ENCODE data around the gene ATP1A3.
"Not testable (repeated sequence)": the region's sequence is repeated elsewhere in the genome, so short reads cannot be mapped to it uniquely, and the experiment has no call there.

Gene ATP1A3

GRCh38 chr19:42010245-42011126, 16.5 kb upstream of the ATP1A3 start:
- DNase-seq, result no peak

- no peak for DNase-seq
Observed at GRCh38 chr19:42006569-42006968, 12.5 kb upstream of the ATP1A3 start.

GRCh38 chr19:42005504-42005903, 11.5 kb upstream of the ATP1A3 start:
- no peak for DNase-seq

- DNase-seq, result no peak
Observed at GRCh38 chr19:42003506-42004294, 9.7 kb upstream of the ATP1A3 start.

- DNase-seq, result no peak
Observed at GRCh38 chr19:41999878-42000208, 5.8 kb upstream of the ATP1A3 start.

GRCh38 chr19:41999071-41999877, 5.2 kb upstream of the ATP1A3 start:
- DNase-seq, result no peak

- peak; percentile 43 for DNase-seq
Observed at GRCh38 chr19:41998246-41999020, 4.4 kb upstream of the ATP1A3 start.

- DNase-seq, result no peak
Observed at GRCh38 chr19:41997851-41998229, 3.8 kb upstream of the ATP1A3 start.

- DNase-seq, result peak; percentile 41
Observed at GRCh38 chr19:41997121-41997850, 3.3 kb upstream of the ATP1A3 start.

- DNase-seq, result no peak
Observed at GRCh38 chr19:41995959-41996797, 2.1 kb upstream of the ATP1A3 start.

GRCh38 chr19:41994994-41995958, 1.2 kb upstream of the ATP1A3 start:
- no peak for DNase-seq

- DNase-seq, result peak; percentile 54
Observed at GRCh38 chr19:41994521-41994971, 516 bp upstream of the ATP1A3 start.

GRCh38 chr19:41991925-41992569, 2.0 kb downstream of the ATP1A3 start:
- DNase-seq, result not testable (repeated sequence)

GRCh38 chr19:41991025-41991424, 3.0 kb downstream of the ATP1A3 start:
- DNase-seq, result no peak

GRCh38 chr19:41990615-41991014, 3.4 kb downstream of the ATP1A3 start:
- no peak for DNase-seq

- no peak for DNase-seq
Observed at GRCh38 chr19:41990028-41990427, 4.0 kb downstream of the ATP1A3 start.

GRCh38 chr19:41988947-41989346, 5.1 kb downstream of the ATP1A3 start:
- DNase-seq, result no peak

GRCh38 chr19:41987141-41987860, 6.7 kb downstream of the ATP1A3 start:
- DNase-seq, result no peak

Data from activated CD8-positive, alpha-beta memory T cell treated with anti-CD3 and anti-CD28 coated beads, Interleukin-2, amount 50 U/mL, for 4 hours (primary cell).